ENCODE results near the gene ERN1.
A peak's percentile ranks its signal among the peaks of the same experiment; 100 is the strongest.

Gene ERN1

GRCh38 chr17:64083093-64083492 lies 46.9 kb downstream of the ERN1 start:
- DNase-seq, result no peak

- peak; percentile 76 for DNase-seq
These were observed 47.8 kb downstream of the ERN1 start for GRCh38 chr17:64081802-64082799.

DNA sequence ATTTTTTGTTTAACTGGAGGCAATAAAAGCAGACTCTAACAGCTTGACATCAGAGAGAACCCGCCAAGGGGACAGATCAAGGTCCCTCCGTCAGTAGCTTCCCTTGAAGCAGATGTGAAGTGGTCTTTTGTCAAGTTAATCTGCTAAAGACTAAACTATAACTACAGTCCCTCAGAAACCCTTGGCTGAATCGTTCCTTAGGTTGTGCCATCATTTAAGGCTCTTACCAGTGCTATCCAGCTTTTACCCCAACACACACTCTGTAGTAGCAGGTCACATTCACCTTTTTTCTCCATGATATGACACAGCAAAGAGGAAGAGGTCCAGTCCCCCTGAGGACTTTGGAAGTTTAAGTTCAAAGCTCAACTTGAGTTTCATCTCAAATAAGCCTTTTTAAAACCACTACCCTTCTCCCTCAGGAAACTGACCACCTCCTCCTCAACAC lies 49.7 kb downstream of the ERN1 start:
- DNase-seq, result no peak

DNA sequence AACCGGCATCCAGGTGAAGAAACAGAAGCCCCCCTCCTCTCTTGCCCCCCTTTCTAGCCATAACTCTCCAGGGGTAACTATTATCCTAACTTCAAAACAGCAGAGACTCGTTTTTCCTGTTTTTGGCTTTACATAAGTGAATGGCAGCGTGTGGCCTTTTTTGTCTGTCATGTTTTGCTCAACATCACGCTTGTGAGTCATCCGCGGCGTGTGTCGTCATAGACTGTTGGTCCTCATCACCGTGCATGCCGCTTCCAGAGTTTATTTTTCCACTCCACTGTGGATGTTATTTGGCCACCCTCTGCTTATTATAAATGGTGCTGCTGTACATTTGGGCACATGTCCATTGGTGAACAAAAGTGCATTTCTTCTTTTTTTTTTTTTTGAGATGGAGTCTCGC lies 52.6 kb downstream of the ERN1 start:
- DNase-seq, result no peak

DNA sequence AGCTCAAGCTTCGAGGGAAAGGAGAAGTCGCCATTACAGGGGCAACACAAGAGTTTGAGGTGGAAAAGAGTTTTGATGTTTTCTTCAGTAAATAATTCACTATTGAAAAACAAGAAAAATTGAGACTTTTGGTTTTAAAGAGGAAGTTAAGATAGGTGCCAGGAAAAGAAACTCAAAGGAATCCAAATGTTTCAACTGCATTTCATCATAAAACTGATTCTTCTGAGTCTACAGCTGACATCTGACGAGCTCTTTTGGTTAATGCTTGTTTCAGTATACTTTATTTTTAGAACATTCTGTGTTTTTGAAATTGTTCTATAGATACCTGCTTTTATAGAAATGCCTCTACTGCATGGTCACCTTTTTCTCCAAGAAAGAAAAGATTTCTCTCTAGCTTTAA lies 54.0 kb downstream of the ERN1 start:
- no peak for DNase-seq

- peak; percentile 52 for DNase-seq
These were observed 55.1 kb downstream of the ERN1 start for GRCh38 chr17:64074704-64075426.

DNA sequence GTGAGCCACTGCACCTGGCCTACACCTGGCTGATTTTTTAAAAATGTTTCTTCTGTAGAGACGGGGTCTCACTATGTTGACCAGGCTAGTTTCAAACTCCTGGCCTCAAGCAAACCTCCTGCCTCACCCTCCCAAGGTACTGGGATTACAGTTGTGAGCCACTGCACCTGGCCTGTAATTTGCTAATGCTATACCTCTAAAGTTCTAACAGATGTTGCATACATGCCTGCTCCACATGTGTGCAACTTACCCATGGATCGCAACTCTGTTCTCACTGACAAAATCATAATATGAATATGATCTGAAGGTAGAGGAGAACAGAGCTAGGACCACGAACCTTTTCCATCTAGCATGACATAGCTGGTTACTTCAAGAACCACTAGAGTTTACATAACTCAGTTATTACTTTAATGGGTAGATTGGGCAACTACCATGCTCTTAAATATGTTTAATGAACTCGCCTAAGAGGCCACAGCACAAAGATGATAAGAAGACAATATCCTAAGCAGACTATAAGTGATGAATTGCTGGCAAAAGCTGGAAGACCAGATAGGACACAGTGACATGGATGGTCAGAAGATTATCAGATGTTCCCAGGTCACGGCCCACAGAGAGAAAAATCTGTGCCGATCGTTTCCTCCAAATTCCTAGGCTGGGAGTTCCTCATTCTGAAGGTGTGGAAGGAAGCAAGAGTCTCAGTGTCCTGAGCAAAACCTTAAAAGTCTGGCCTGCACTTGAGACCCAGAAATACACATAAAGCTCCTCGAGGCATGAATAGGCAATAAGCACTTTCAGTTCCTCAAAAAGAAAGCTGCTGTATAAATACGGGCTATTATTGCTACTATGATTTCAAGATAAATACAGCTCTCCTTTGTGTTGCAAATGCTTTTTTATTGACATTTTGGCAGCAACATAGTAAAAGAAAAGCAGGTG lies 55.9 kb downstream of the ERN1 start:
- DNase-seq, result peak; percentile 22

DNA sequence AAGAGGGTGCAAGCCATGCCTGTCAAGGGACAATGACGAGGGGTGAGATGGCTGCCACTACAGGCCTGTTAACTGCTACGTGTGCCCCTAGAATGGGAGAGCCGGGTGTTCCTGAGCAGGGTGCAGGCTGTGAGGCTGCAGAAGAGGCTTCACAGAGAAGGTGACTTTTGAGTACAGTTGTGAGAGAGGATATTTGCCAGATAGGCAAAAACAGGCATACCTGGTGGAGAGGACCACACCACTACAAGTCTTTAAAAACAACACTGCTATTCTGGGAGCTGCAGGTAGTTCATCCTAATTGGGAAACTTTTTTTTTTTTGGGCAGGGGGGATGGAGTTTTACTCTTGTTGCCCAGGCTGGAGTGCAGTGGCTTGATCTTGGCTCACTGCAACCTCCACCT lies 58.8 kb downstream of the ERN1 start:
- no peak for DNase-seq

GRCh38 chr17:64070213-64070612 lies 59.7 kb downstream of the ERN1 start:
- DNase-seq, result no peak

DNA sequence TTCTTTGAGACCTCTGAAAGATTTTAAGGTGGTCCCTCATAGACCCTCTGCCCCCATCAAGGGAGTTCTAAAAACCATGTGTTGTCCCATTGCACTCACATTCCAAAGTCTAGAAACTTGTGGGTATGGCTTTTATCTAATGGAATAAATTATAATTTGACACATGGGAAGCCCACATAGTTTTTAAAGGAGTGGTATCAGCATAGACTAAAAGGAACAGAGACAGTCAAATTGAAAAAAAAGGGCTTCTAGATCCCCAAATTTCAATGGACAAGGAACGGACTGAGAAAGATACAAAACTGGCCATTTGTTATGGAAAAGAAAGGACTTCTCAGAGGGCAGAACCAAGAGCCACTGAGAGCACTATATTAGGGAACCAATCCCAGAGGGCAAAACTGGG lies 60.8 kb downstream of the ERN1 start:
- no peak for DNase-seq

DNA sequence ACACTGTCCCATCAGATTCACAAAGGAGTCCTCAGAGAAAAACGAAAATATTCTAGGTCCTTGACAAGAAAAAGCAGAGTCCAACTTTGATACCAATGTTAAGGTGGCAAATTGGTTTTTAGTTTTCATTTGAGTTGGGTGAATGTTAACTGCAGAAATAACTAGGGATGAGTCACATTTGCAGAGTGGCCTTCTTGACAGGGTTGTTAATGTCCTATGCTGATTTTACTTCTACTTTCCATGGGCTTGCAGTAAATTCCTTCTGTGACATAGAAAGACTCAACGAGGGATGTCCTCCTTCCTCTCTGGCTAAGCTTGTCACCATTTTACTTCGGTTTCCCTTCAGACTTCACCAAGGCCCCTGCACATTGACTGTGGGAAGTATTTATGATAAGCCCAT lies 62.3 kb downstream of the ERN1 start:
- no peak for DNase-seq

DNA sequence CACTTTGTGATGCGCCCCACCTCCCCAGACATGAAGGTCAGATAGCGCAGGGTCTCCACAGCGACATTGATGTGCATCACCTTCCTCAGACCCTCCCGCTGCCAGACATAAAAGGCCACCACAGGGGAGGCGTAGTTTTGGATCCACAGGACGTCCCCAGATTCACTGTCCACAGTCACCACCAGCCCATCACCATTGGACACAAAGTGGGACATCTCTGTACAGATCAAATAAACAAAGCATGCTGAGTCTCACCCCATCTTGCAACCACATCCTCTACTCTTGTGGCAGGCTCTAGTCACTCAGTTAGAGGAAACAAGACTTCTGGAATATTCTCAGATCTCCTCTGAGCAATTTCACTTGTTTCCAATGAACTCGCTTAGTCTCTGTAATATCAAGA lies 63.2 kb downstream of the ERN1 start:
- no peak for DNase-seq

GRCh38 chr17:64065161-64065560 lies 64.8 kb downstream of the ERN1 start:
- no peak for DNase-seq

DNA sequence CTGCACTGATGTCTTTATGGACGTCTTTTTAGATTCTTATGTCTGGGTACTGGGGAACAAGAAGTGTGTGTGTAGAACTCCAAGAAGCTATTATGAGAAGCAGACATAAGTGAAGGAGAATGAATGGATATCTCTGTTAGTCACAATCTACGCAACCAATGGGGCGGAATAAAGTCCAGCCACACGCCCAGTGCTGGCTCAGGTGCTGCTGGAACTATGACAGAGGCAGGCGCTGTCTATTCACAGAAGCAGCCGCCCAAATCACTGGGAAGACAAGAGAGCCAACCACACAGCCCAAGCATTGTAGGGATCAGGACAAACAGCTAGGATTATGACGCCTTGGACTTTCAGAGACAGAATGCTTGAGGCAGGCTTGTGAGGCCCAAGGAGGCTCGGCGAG lies 65.6 kb downstream of the ERN1 start:
- no peak for DNase-seq

GRCh38 chr17:64063766-64064224 lies 66.1 kb downstream of the ERN1 start:
- DNase-seq, result no peak

DNA sequence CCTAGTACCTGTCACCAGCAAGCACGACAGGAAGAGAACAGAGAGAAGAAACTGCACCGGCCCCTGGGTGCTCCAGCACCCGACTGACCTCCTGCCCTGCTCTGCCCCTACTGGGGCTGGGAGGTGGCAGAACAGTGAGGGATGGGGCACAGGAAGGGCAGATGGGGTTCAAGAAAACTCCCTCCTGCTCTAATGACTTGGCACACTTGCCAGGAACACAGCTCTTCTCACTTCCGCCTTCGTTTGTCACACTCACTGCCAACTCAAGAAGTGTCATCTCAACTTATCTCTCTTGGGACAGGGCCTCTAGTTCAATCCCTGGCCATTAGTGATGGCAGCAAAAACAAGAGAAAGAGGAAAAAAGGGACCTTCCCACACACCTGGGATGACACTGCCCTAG lies 66.9 kb downstream of the ERN1 start:
- DNase-seq, result no peak

DNA sequence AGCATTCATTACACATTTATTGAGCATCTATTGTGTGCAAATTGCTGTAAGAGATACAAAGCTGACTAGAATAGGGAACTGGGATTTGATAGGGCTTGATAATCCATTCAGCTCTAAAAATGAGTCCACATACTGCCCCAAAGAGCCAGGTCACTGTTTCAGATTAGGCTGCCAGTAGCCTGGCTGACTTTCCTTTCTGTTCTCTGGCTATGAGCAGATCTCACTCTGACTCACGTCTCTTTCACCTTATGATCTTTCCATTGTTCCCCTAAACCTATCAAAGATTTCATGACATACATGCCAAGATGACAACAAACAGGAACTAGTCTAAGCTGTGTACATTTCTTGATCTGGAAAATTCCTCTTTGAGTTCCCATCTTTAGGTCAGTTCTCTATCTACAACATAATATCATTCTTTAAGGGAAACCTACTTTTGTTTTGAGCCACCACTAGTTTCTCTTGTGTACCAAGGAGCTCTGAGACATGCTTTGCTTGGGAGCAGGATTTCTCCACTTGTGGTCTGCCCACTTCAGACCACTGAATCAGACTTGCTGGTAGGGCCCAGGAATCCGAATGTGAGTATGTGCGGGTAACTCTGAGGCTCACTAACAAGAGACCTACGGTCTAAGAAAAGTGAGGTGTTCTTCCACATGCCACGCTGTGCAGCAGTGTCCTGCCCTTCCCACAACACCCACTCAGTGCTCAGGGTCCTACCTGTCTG lies 68.6 kb downstream of the ERN1 start:
- no peak for DNase-seq

GRCh38 chr17:64060331-64060730 lies 69.6 kb downstream of the ERN1 start:
- DNase-seq, result no peak

DNA sequence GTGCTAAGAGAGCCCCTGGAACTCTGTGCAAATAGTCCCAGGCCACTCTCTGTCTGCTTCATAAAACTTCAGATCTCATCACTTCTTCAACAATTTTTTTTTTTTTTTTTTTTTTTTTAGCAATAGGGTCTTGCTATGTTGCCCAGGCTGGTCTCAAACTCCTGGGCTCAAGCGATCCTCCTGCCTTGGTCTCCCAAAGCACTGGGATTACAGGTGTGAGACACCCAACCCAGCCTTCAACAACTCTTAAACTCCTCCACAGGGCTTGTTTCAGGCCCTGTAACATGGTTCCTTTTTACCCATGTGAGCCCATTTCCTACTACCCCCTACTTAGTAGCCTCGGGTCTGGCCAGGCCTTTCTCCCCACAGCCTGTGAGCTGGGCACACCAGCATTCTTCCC lies 70.2 kb downstream of the ERN1 start:
- DNase-seq, result no peak

GRCh38 chr17:64058621-64059020 lies 71.3 kb downstream of the ERN1 start:
- DNase-seq, result no peak

DNA sequence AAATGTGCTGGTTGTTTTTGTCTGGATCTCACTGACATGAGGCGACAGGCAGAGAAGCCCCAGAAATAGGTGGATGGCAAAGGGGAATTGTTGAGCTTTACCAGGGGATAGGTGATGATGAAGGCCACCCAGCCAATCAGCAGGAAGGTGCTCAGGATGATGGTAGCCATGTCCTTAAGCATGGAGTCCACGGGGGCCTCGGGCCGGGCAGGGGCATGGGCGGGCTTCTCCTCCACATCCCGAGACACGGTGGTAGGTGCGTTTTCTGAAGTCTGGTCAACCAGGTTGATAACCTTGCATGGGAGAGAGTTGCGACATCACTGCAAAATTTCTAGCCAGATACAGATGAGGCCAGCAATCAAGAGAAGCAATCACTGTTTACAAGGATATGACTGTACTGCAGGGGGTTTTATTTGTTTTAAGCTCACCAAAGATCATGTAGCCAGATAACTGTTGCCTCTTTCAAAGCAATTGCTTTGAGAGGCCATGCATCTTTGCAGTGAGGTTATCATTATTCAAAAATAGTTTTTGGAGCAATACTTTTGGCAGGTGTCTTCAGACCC lies 72.2 kb downstream of the ERN1 start:
- no peak for DNase-seq

Measured in GF-D8 (cell line).